ENCODE measurements around the gene OR13J1. TPM values are rescaled to one million over a fixed set of nuclear protein-coding genes. Genes with fewer than 3 reads are reported as not detected.

The OR13J1 gene
- total and polyA plus RNA-seq, 4 donors: not detected

- no peak for DNase-seq (ENCODE audit: low spot score)
- H3K9ac ChIP-seq (ENCODE audit: low read depth in 1 of 2, low read length in 2 of 2): no peak overlapping the region
- H3K27ac ChIP-seq (ENCODE audit: low read depth in 1 of 2, low read length in 2 of 2): no peak overlapping the region
- no peaks in the 10 kb centered on the region for H3K9me3 ChIP-seq (ENCODE audit: control insufficient read depth in 4 of 4, low read length in 3 of 4)
- no peak overlapping the region for H3K4me3 ChIP-seq (ENCODE audit: low read depth in 1 of 3, low read length in 3 of 3)
- 89% methylated on average over 3 of the region's 3 CpGs for WGBS
- no peaks in the 10 kb centered on the region for H3K27me3 ChIP-seq (ENCODE audit: control insufficient read depth in 4 of 4, insufficient read depth in 4 of 4, low read length in 3 of 4)
- TF ChIP-seq ATF3 (IDR thresholded peaks at IDR 0.05) (no peak), SP1 (IDR thresholded peaks at IDR 0.05) (no peak), FOXA1 (IDR thresholded peaks at IDR 0.05) (no peak), GABPA (IDR thresholded peaks at IDR 0.05 in 1 of 2, conservative IDR thresholded peaks at IDR 0.05 in 1 of 2) (no peak), HNF4G (IDR thresholded peaks at IDR 0.05) (no peak), MAX (IDR thresholded peaks at IDR 0.05) (no peak), JUND (IDR thresholded peaks at IDR 0.05) (no peak), EGR1 (IDR thresholded peaks at IDR 0.05; ENCODE audit: low read depth in 2 of 2) (no peak), HNF4A (conservative IDR thresholded peaks at IDR 0.05) (no peak), RAD21 (IDR thresholded peaks at IDR 0.05) (no peak), TAF1 (conservative IDR thresholded peaks at IDR 0.05) (no peak), RXRA (IDR thresholded peaks at IDR 0.05) (no peak), ZBTB33 (IDR thresholded peaks at IDR 0.05) (no peak), FOXA2 (IDR thresholded peaks at IDR 0.05) (no peak)
- no peaks in the 10 kb centered on the region for H3K36me3 ChIP-seq (ENCODE audit: control insufficient read depth in 4 of 4, insufficient read depth in 3 of 4, low read depth in 1 of 4, low read length in 3 of 4)
- H3K4me1 ChIP-seq (ENCODE audit: control insufficient read depth in 4 of 4, insufficient read depth in 4 of 4, low read length in 3 of 4): peaks cover 3 to 20% (median 10%) of the 10 kb centered on the region in 4 donors
Observed at GRCh38 chr9:35827486-35827885, 42.7 kb downstream of the OR13J1 start.

GRCh38 chr9:35826071-35826701, 44.0 kb downstream of the OR13J1 start:
- Histone ChIP-seq H3K27me3 (ENCODE audit: control insufficient read depth in 4 of 4, insufficient read depth in 4 of 4, low read length in 3 of 4) (no peaks in the 10 kb centered on the region), H3K4me1 (ENCODE audit: control insufficient read depth in 4 of 4, insufficient read depth in 4 of 4, low read length in 3 of 4) (peaks cover 3 to 20% (median 10%) of the 10 kb centered on the region in 4 donors), H3K4me3 (ENCODE audit: low read depth in 1 of 3, low read length in 3 of 3) (no peak overlapping the region), H3K9me3 (ENCODE audit: control insufficient read depth in 4 of 4, low read length in 3 of 4) (no peaks in the 10 kb centered on the region), H3K36me3 (ENCODE audit: control insufficient read depth in 4 of 4, insufficient read depth in 3 of 4, low read depth in 1 of 4, low read length in 3 of 4) (no peaks in the 10 kb centered on the region), H3K27ac (ENCODE audit: low read depth in 1 of 2, low read length in 2 of 2) (no peak overlapping the region), H3K9ac (ENCODE audit: low read depth in 1 of 2, low read length in 2 of 2) (no peak overlapping the region)
- TF ChIP-seq REST (IDR thresholded peaks at IDR 0.05) (no peak), CTCF (IDR thresholded peaks at IDR 0.05; ENCODE audit: low read depth, low read length, missing input control) (peak; percentile 77), RAD21 (IDR thresholded peaks at IDR 0.05) (peak; percentile 82 to 85), SP1 (IDR thresholded peaks at IDR 0.05) (no peak), RXRA (IDR thresholded peaks at IDR 0.05) (peak; percentile 17 to 26), HNF4A (conservative IDR thresholded peaks at IDR 0.05) (peak in 1 of 2 donors; percentile 24), MAX (IDR thresholded peaks at IDR 0.05) (no peak), ATF3 (IDR thresholded peaks at IDR 0.05) (no peak)
- WGBS: 35% methylated on average over 4 of the region's 4 CpGs
- no peak for DNase-seq (ENCODE audit: low spot score)
